T-cell (primary cell): ENCODE data around the gene ARPC5. TPM values are rescaled to one million over a fixed set of nuclear protein-coding genes. Genes with fewer than 3 reads are reported as not detected.

Experiments used
- ATAC-seq, 4 experiments: fragments of 200-7000 bp in 3 of 4; fragments of 150-1000 bp in 1 of 4; cut with Tn5 transposase; replicated peaks in 1 of 4; 1 replicate in 3 of 4; 2 replicates in 1 of 4; pipeline ENCODE4 v1.10.0; 2021; ENCODE audit warnings: moderate library complexity in 3 of 4, mild to moderate bottlenecking in 2 of 4, moderate number of reproducible peaks in 1 of 4
- CTCF ChIA-PET, 2 donors: fragments of 300-600 bp; sonication (Branson Sonifier 250); formaldehyde crosslinking; loops; one replicate each; lab custom pipeline; 2022; ENCODE audit warnings: antibody characterized with exemption in 2 of 2; lab: Charles Lee
- POLR2A ChIA-PET, 2 donors: fragments of 300-600 bp; sonication (Branson Sonifier 250); formaldehyde crosslinking; loops; one replicate each; lab custom pipeline; 2022; ENCODE audit warnings: antibody characterized with exemption in 2 of 2; lab: Charles Lee
- DNase-seq, 35 experiments: peaks; one replicate each; pipeline versions ENCODE4 v3.0.0 to v3.0.0-alpha.2; 2013 to 2023
- H3K27ac ChIP-seq: one replicate; pipeline ENCODE4 v1.5.1; 2013; ENCODE audit warnings: low read length
- H3K27me3 ChIP-seq, 2 experiments: replicated peaks in 1 of 2; 1 replicate in 1 of 2; 2 replicates in 1 of 2; pipeline versions ENCODE4 v1.6.1 to v1.7.0; 2013; ENCODE audit warnings: low read length in 1 of 2, mixed read lengths in 1 of 2; ENCODE audit not compliant: control insufficient read depth in 2 of 2, insufficient read depth in 2 of 2; ENCODE audit errors: extremely low read depth in 1 of 2
- H3K36me3 ChIP-seq, 2 donors: 1 replicate in 1 of 2; 2 replicates in 1 of 2; pipeline versions ENCODE4 v1.6.1 to v1.7.0; 2013; ENCODE audit warnings: low read length in 1 of 2; ENCODE audit not compliant: control insufficient read depth in 2 of 2, insufficient read depth in 1 of 2; ENCODE audit errors: extremely low read depth in 1 of 2
- H3K4me1 ChIP-seq, 2 experiments: 1 replicate in 1 of 2; 2 replicates in 1 of 2; pipeline versions ENCODE4 v1.6.1 to v1.7.0; 2013; ENCODE audit warnings: low read length in 2 of 2, mixed read lengths in 1 of 2; ENCODE audit not compliant: insufficient read depth in 2 of 2, control insufficient read depth in 1 of 2; ENCODE audit errors: extremely low read depth in 1 of 2
- H3K4me3 ChIP-seq, 2 donors: 1 replicate in 1 of 2; 2 replicates in 1 of 2; pipeline versions ENCODE4 v1.5.1 to v1.7.0; 2013; ENCODE audit warnings: mild to moderate bottlenecking in 2 of 2, low read length in 1 of 2, moderate library complexity in 1 of 2; ENCODE audit not compliant: control insufficient read depth in 1 of 2; ENCODE audit errors: extremely low read depth in 1 of 2
- H3K9me3 ChIP-seq: 2 replicates; pipeline ENCODE4 v1.7.0; 2013
- H3K27ac Mint-ChIP-seq, 2 donors: one replicate each; pipeline ENCODE4 v1.8.0; 2020 to 2021; ENCODE audit warnings: mild to moderate bottlenecking in 2 of 2, mixed read lengths in 2 of 2
- H3K27me3 Mint-ChIP-seq, 2 donors: one replicate each; pipeline ENCODE4 v1.8.0; 2021 to 2022; ENCODE audit warnings: mixed read lengths in 2 of 2
- H3K36me3 Mint-ChIP-seq: one replicate; pipeline ENCODE4 v1.8.0; 2021; ENCODE audit warnings: mixed read lengths
- H3K4me1 Mint-ChIP-seq, 3 donors: one replicate each; pipeline ENCODE4 v1.8.0; 2020 to 2022; ENCODE audit warnings: mixed read lengths in 3 of 3, mild to moderate bottlenecking in 1 of 3
- H3K4me3 Mint-ChIP-seq, 3 donors: one replicate each; pipeline ENCODE4 v1.8.0; 2020 to 2022; ENCODE audit warnings: mild to moderate bottlenecking in 3 of 3, mixed read lengths in 3 of 3, moderate library complexity in 3 of 3
- H3K9me3 Mint-ChIP-seq, 3 donors: one replicate each; pipeline ENCODE4 v1.8.0; 2020 to 2022; ENCODE audit warnings: mixed read lengths in 3 of 3
- WGBS: methylation state at CpG from one replicate; pipeline ENCODE4 v1.1.5; 2013; ENCODE audit warnings: missing lambda C conversion rate; ENCODE audit not compliant: insufficient coverage; 5-methylcytosine and 5-hydroxymethylcytosine counted together
- total RNA-seq, 35 experiments: library from RNA in 6 of 35; stranded (reverse) in 6 of 35; fragments of 120-200 nt in 1 of 35; gene quantifications; one replicate each; pipeline versions ENCODE4 v1.2.1 to v1.2.4 and lab custom pipeline; 2013 to 2026

Gene ARPC5
- total RNA-seq, 5 donors from 2014 or later (not counting 1 experiment from before 2014, with no cell fraction given) = 69.8 to 116 (median 106) TPM

- Mint-ChIP-seq H3K36me3 (peaks cover 9% of the 10 kb centered on the region), H3K27ac (no peak overlapping the region), H3K27me3 (peaks cover 3% of the 10 kb centered on the region in 2 donors), H3K4me1 (no peaks in the 10 kb centered on the region), H3K4me3 (no peak overlapping the region), H3K9me3 (no peaks in the 10 kb centered on the region)
- ChIA-PET CTCF (interaction anchor here (0.6 to 3.2 kb wide), 3 partner anchors 9 to 98 kb away, joined by 5 to 18 read pairs (median 8); no protein-coding TSS in a partner anchor), POLR2A (no interaction called here)
- H3K36me3 ChIP-seq = no peaks in the 10 kb centered on the region
- no peak overlapping the region for H3K27ac ChIP-seq
- no peak overlapping the region for H3K4me3 ChIP-seq
- H3K27me3 ChIP-seq = no peaks in the 10 kb centered on the region
- no peaks in the 10 kb centered on the region for H3K4me1 ChIP-seq
- 100% methylated on average over 2 of the region's 3 CpGs for WGBS
- no peaks in the 10 kb centered on the region for H3K9me3 ChIP-seq
- DNase-seq = no peak
- no peak for ATAC-seq
These were observed 40.5 kb upstream of the ARPC5 start for GRCh38 chr1:183675883-183676585.

- no peak overlapping the region for H3K27ac Mint-ChIP-seq
- peaks cover 3% of the 10 kb centered on the region in 2 donors for H3K27me3 Mint-ChIP-seq
- DNase-seq = no peak
- Histone ChIP-seq H3K9me3 (no peaks in the 10 kb centered on the region), H3K27ac (no peak overlapping the region), H3K27me3 (no peaks in the 10 kb centered on the region), H3K4me3 (no peak overlapping the region), H3K36me3 (no peaks in the 10 kb centered on the region), H3K4me1 (no peaks in the 10 kb centered on the region)
- ATAC-seq = no peak
- peaks cover 9% of the 10 kb centered on the region for H3K36me3 Mint-ChIP-seq
- H3K4me1 Mint-ChIP-seq = no peaks in the 10 kb centered on the region
- CTCF ChIA-PET = interaction anchor here in 1 of 2 donors (1.8 to 3.2 kb wide), 2 partner anchors 10 to 20 kb away, joined by 5 to 18 read pairs; no protein-coding TSS in a partner anchor
- H3K4me3 Mint-ChIP-seq = no peak overlapping the region
- POLR2A ChIA-PET = no interaction called here
- H3K9me3 Mint-ChIP-seq = peaks cover 0 to 6% (median 0%) of the 10 kb centered on the region in 3 donors
These were observed 39.8 kb upstream of the ARPC5 start for GRCh38 chr1:183675381-183675780.

GRCh38 chr1:183674886-183675285 is 39.3 kb upstream of the ARPC5 start:
- H3K4me1 Mint-ChIP-seq = no peaks in the 10 kb centered on the region
- Histone ChIP-seq H3K27ac (no peak overlapping the region), H3K4me3 (no peak overlapping the region), H3K9me3 (no peaks in the 10 kb centered on the region), H3K36me3 (no peaks in the 10 kb centered on the region), H3K4me1 (no peaks in the 10 kb centered on the region), H3K27me3 (no peaks in the 10 kb centered on the region)
- H3K27me3 Mint-ChIP-seq = peaks cover 3% of the 10 kb centered on the region in 2 donors
- ChIA-PET CTCF (interaction anchor here in 1 of 2 donors (1.8 to 3.2 kb wide), 2 partner anchors 10 to 19 kb away, joined by 5 to 18 read pairs; no protein-coding TSS in a partner anchor), POLR2A (no interaction called here)
- ATAC-seq (no peak), DNase-seq (no peak)
- H3K4me3 Mint-ChIP-seq = no peak overlapping the region
- peaks cover 0 to 7% (median 0%) of the 10 kb centered on the region in 3 donors for H3K9me3 Mint-ChIP-seq
- peaks cover 6% of the 10 kb centered on the region for H3K36me3 Mint-ChIP-seq
- WGBS = no CpG with 5 or more reads among the region's 2 CpGs
- H3K27ac Mint-ChIP-seq = no peak overlapping the region

GRCh38 chr1:183674339-183674738 is 38.8 kb upstream of the ARPC5 start:
- H3K36me3 ChIP-seq = no peaks in the 10 kb centered on the region

GRCh38 chr1:183673605-183674323 is 38.2 kb upstream of the ARPC5 start:
- Histone ChIP-seq H3K4me3 (no peak overlapping the region), H3K9me3 (no peaks in the 10 kb centered on the region), H3K27me3 (no peaks in the 10 kb centered on the region), H3K4me1 (no peaks in the 10 kb centered on the region), H3K36me3 (no peaks in the 10 kb centered on the region), H3K27ac (no peak overlapping the region)
- POLR2A ChIA-PET = interaction anchor here in 1 of 2 donors (0.6 kb wide), 1 partner anchor 1078 kb away, joined by 3 read pairs; no protein-coding TSS in a partner anchor
- Mint-ChIP-seq H3K27ac (no peak overlapping the region), H3K27me3 (peaks cover 3% of the 10 kb centered on the region in 2 donors), H3K9me3 (peaks cover 0 to 7% (median 0%) of the 10 kb centered on the region in 3 donors), H3K4me1 (no peaks in the 10 kb centered on the region), H3K4me3 (no peak overlapping the region), H3K36me3 (peaks cover 3% of the 10 kb centered on the region)
- ATAC-seq = no peak
- DNase-seq = no peak
- CTCF ChIA-PET = interaction anchor here in 1 of 2 donors (3.2 kb wide), 1 partner anchor 11 kb away, joined by 18 read pairs; no protein-coding TSS in a partner anchor
- no CpG with 5 or more reads among the region's 2 CpGs for WGBS

More at GRCh38 chr1:183674339-183674738, 38.8 kb upstream of the ARPC5 start:
- no CpG with 5 or more reads among the region's 1 CpG for WGBS
- Histone ChIP-seq H3K27me3 (no peaks in the 10 kb centered on the region), H3K4me1 (no peaks in the 10 kb centered on the region), H3K4me3 (no peak overlapping the region), H3K9me3 (no peaks in the 10 kb centered on the region), H3K27ac (no peak overlapping the region)
- no peak for DNase-seq
- ChIA-PET POLR2A (interaction anchor here in 1 of 2 donors (0.6 kb wide), 1 partner anchor 1078 kb away, joined by 3 read pairs; no protein-coding TSS in a partner anchor), CTCF (interaction anchor here in 1 of 2 donors (1.8 to 3.2 kb wide), 2 partner anchors 11 to 19 kb away, joined by 5 to 18 read pairs; no protein-coding TSS in a partner anchor)
- peaks cover 3% of the 10 kb centered on the region in 2 donors for H3K27me3 Mint-ChIP-seq
- no peak overlapping the region for H3K4me3 Mint-ChIP-seq
- H3K27ac Mint-ChIP-seq = no peak overlapping the region
- no peak for ATAC-seq
- peaks cover 0 to 7% (median 0%) of the 10 kb centered on the region in 3 donors for H3K9me3 Mint-ChIP-seq
- no peaks in the 10 kb centered on the region for H3K4me1 Mint-ChIP-seq
- H3K36me3 Mint-ChIP-seq = peaks cover 3% of the 10 kb centered on the region

GRCh38 chr1:183670169-183670568 is 34.6 kb upstream of the ARPC5 start:
- no peaks in the 10 kb centered on the region for H3K27me3 ChIP-seq
- H3K4me1 Mint-ChIP-seq = no peaks in the 10 kb centered on the region
- no peak for DNase-seq
- no peak for ATAC-seq
- H3K27ac Mint-ChIP-seq = no peak overlapping the region
- CTCF ChIA-PET = interaction anchor here (0.6 to 1.4 kb wide), 3 partner anchors 14 to 15 kb away, joined by 3 to 4 read pairs (median 3); no protein-coding TSS in a partner anchor
- H3K9me3 Mint-ChIP-seq = peaks cover 0 to 7% (median 0%) of the 10 kb centered on the region in 3 donors
- H3K36me3 ChIP-seq = no peaks in the 10 kb centered on the region
- H3K4me3 Mint-ChIP-seq = no peak overlapping the region
- peaks cover 0 to 3% of the 10 kb centered on the region in 2 donors for H3K27me3 Mint-ChIP-seq
- WGBS = no CpG with 5 or more reads among the region's 1 CpG
- peaks cover 3% of the 10 kb centered on the region for H3K36me3 Mint-ChIP-seq
- no peak overlapping the region for H3K4me3 ChIP-seq
- H3K27ac ChIP-seq = no peak overlapping the region
- POLR2A ChIA-PET = no interaction called here
- no peaks in the 10 kb centered on the region for H3K9me3 ChIP-seq
- H3K4me1 ChIP-seq = no peaks in the 10 kb centered on the region
